ENCODE data around the gene AMN.

AMN gene

GRCh38 chr14:102928412-102929240, 6.2 kb downstream of the AMN start:
- peak; percentile 47 for DNase-seq (ENCODE audit: low spot score)

- DNase-seq (ENCODE audit: low spot score) = no peak
These were observed 7.0 kb downstream of the AMN start for GRCh38 chr14:102929241-102930137.

DNA sequence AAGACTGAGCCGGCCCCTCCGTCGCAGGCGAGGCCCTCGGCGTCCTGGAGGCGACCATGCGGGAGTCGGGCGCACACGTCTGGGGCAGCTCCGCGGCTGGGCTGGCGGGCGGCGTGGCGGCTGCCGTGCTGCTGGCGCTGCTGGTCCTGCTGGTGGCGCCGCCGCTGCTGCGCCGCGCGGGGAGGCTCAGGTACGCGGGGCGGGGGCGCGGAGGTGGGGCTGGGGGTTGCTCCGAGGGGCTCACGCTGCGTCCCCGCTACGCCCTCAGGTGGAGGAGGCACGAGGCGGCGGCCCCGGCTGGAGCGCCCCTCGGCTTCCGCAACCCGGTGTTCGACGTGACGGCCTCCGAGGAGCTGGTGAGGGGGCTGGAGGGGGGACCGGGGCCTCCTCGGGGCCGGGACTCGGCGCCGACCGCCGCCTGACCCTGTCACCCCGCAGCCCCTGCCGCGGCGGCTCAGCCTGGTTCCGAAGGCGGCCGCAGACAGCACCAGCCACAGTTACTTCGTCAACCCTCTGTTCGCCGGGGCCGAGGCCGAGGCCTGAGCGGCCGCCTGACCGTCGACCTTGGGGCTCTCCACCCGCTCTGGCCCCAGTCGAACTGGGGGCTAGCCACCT, 7.8 kb downstream of the AMN start:
- DNase-seq (ENCODE audit: low spot score) = no peak

DNA sequence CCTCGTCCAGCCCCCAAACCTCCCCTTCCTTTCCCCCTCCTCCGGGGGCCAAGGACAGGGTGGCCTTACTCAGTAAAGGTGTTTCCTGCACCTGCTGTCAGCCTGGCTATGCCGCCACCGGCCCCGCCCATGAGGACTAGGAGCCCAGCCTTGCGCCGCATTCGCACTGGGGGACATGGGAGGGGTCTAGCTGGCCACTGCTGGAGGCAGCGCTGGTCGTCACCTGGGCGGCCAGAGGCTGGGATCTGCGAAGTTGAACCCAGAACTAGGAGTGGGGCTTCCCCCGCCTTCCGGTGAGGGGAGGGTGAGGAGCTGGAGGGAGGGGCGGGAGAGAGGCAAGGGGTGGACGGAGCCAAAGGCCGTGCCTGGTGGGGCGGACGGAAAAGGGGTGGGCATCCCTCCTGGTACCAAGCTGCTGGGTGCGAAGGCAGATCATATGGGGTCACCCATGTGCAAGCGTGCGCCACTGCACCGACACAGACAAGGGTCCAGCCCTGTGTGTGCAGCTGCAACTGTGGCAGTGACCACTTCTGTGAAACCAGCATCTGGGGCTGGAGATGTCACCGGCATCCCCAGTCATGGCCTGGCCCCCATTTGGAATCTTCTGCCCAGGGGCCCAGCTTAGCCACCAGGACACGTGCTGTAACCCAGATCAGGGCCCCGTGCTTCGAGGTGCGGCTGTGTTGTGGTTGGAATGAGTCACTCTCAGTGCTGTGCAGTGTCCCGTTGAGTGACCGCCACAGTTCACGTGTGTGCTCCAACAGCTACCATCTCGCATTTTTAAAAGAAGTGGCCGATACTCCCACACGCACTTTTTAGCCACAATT, 8.5 kb downstream of the AMN start:
- DNase-seq (ENCODE audit: low spot score) = peak; percentile 47

GRCh38 chr14:102931580-102932285, 9.3 kb downstream of the AMN start:
- no peak for DNase-seq (ENCODE audit: low spot score)

- DNase-seq (ENCODE audit: low spot score) = no peak
These were observed 10.2 kb downstream of the AMN start for GRCh38 chr14:102932484-102933248.

DNA sequence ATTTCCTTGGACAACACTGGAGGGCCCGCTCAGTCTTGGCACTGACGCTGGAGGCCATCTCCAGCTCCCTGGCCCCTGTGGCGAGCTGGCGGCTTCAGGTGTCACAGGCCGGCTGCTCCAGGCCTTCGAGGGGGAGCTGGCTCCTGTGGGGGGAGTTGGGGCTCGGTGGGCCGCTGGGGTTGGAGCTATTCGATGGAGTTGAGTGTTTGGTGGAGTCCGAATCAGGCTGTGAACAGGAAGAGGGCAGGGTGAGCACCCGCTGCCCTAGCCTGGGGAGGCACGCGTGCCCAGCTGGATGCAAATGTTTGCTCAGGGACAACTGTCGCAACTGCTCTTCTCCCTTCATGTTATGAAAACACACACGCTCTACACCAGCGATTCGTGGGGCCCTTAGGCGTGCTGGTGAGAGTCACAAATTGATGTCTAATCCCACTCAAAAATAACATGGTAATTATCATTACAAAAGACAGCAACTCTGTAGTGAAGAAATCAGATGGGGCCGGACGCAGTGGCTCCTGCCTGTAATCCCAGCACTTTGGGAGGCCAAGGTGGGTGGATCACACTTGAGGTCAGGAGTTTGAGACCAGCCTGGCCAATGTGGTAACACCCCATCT, 11.3 kb downstream of the AMN start:
- DNase-seq (ENCODE audit: low spot score) = no peak

- DNase-seq (ENCODE audit: low spot score) = no peak
These were observed 13.3 kb downstream of the AMN start for GRCh38 chr14:102935756-102936155.

GRCh38 chr14:102937331-102938175, 15.1 kb downstream of the AMN start:
- DNase-seq (ENCODE audit: low spot score) = no peak

GRCh38 chr14:102938191-102938590, 15.7 kb downstream of the AMN start:
- no peak for DNase-seq (ENCODE audit: low spot score)

DNA sequence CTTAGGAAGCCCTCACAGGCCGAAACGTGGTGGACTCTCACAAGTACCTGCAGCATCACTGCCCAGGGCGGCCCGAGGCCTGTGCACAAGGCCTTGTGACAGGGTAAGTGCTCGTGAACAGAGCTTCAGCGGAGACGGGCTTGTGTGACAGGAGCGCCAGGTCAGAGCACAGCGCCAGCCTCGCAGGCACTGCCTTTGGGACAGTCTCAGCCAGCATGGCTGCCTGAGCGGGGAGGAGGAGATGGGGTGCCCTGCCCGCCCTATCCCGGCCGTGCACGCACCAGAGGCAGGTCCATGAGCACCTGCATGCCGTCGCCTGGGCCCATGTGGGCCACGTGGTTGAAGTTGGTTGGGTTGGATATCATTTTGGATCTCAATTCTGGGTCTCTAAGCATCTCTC, 16.9 kb downstream of the AMN start:
- DNase-seq (ENCODE audit: low spot score) = no peak

DNA sequence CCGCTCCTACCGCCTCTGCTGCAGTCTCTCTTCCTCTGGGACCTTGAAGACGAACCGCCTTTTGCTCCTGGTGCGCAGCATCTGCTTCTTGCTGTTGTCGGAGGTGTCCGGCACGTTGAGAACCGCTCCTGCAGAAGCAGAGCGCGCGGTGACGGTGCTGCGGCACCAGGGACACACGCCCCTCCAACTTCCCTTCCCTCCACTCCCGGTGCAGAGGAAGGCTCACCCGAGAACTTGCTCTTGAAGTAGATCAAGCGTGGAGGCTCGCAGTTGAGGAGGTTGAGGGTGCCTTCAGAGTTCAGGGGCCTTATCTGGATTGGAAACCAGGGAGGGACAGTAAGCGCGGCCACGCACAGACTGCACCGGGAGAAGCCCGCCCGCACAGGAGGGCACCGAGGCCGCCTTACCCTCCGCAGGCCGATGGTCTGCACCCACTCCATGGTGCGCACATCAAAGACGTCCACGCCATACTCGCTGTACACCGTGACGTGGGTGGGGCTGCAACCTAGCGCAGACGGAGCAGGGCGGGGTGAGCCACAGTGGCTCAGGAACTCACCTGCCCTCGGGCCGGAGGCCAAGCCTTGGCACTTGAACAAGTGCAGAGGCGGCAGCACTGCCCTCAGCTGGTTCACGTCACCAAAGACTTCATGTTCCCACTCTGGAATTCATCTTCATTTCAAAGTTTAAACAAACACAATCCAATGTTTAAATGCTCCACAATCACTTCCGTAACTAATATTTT, 17.5 kb downstream of the AMN start:
- DNase-seq (ENCODE audit: low spot score) = no peak

DNA sequence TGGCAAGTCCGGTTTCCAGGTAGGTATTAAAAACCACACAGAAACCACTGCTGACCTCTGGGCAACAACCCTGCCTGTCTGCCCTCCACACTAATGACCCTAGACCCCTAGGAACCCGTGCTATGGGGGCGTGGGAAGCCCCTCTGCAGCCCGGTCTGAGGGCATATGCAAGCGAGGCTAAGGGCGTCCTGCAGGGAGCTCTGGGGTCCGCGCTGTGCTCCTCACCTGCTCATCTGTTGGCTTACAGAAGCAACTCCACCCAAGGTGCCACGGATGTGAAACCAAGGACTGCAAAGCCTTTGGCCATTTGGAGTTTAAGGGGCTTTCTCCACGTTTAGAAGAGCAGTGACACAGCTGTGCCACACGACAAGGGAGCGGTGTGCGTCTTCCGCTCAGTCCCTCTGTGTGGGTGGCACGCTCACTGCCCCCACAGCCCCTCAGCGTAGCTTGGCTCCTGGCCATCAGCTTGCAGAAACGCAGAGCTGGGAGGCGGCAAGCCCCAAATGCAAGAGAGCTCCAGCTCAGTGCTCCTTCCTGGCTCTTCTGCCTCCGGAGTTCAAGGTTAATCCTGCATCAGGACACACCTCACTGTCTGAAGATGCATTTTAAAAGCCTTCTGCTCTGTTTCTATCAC, 18.4 kb downstream of the AMN start:
- DNase-seq (ENCODE audit: low spot score) = no peak

- DNase-seq (ENCODE audit: low spot score) = no peak
These were observed 19.1 kb downstream of the AMN start for GRCh38 chr14:102941419-102942011.

GRCh38 chr14:102942069-102942468, 19.6 kb downstream of the AMN start:
- DNase-seq (ENCODE audit: low spot score) = no peak

DNA sequence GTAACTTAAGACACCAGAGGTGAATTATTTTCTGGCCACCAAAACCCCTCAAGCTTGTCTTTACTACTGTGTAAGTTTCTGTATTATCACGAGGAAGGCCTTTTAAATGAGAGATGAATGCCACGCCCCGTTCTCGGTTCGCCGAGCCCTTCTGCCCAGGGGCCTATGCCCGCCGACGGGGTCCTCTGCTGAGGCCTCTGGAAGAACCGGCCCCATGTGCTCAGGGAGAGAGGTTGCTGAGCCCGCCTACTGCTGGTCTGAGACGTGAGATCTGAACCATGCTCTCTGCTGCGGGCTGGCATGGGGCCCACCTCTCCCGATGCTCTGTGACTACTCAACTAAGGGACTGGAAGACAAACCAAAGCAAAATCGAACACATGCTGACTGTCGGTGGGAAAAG, 21.0 kb downstream of the AMN start:
- no peak for DNase-seq (ENCODE audit: low spot score)

GRCh38 chr14:102943979-102944378, 21.5 kb downstream of the AMN start:
- no peak for DNase-seq (ENCODE audit: low spot score)

Data from AG08395 (cell line).